Stimulated activated naive CD8-positive, alpha-beta T cell treated with anti-CD3 and anti-CD28 coated beads, Interleukin-15, amount 100 ng/mL, for 72 hours (primary cell): ENCODE measurements around the gene CREBZF.

Source experiments
- ATAC-seq: fragments of 150-1000 bp; cut with Tn5 transposase; 2 replicates; pipeline ENCODE4 v1.10.0; 2021; ENCODE audit warnings: mild to moderate bottlenecking, moderate library complexity
- DNase-seq, 2 donors: peaks; one replicate each; pipeline ENCODE4 v3.0.0; 2021 to 2022
- H3K27ac Mint-ChIP-seq, 2 donors: one replicate each; pipeline ENCODE4 v1.8.0; 2022; ENCODE audit warnings: mild to moderate bottlenecking in 2 of 2, mixed read lengths in 2 of 2, moderate library complexity in 2 of 2
- H3K27me3 Mint-ChIP-seq: one replicate; pipeline ENCODE4 v1.8.0; 2022; ENCODE audit warnings: mixed read lengths
- H3K4me1 Mint-ChIP-seq: one replicate; pipeline ENCODE4 v1.8.0; 2022; ENCODE audit warnings: mild to moderate bottlenecking, mixed read lengths
- H3K4me3 Mint-ChIP-seq, 2 donors: one replicate each; pipeline ENCODE4 v1.8.0; 2022; ENCODE audit warnings: mild to moderate bottlenecking in 2 of 2, mixed read lengths in 2 of 2, moderate library complexity in 1 of 2
- H3K9me3 Mint-ChIP-seq, 2 donors: one replicate each; pipeline ENCODE4 v1.8.0; 2022; ENCODE audit warnings: mixed read lengths in 2 of 2

The CREBZF gene, protein sequence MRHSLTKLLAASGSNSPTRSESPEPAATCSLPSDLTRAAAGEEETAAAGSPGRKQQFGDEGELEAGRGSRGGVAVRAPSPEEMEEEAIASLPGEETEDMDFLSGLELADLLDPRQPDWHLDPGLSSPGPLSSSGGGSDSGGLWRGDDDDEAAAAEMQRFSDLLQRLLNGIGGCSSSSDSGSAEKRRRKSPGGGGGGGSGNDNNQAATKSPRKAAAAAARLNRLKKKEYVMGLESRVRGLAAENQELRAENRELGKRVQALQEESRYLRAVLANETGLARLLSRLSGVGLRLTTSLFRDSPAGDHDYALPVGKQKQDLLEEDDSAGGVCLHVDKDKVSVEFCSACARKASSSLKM

DNA sequence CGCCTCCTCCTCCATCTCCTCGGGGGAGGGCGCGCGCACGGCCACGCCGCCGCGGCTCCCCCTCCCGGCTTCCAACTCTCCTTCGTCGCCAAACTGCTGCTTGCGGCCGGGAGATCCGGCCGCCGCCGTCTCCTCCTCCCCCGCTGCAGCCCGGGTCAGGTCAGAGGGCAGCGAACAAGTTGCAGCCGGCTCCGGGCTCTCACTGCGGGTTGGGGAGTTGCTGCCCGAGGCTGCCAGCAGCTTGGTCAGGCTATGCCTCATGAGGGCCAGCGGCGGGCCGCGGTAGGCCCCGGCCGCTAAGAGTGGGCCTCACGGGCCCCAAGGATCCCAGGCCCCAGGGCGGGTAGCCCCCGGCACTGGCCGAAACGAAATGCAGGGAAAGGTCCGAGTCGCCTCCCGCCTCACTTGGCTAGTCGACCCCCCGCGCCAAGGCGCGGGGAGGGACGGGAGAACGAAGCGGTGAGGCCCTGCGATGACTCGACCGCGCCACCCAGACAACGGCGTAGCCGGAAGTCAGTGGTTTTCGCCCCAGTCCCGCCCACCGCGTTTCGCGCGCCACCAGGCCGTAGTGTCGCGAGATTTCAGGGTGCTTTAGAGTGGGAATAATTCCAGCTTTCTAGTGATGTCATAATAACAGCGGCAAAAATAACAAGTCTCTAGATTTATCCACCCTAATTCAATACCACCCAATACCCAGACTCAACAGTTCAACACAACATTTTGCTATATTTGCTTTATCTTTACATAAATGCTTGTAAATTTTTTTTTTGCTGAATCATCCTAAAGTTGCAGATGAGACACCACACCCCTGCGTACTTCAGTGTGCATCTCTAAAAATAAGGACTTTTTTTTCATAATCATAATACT lies at the start of gene CREBZF:
Gene CREBZF (minus strand): TSS at position 515 of the 867 bp plus-strand sequence. CDS start 254 bp downstream, at position 261.
- peak within 1 kb of the TSS; percentile 95 to 97 for H3K27ac Mint-ChIP-seq
- peaks cover 28% of the 10 kb centered on the region for H3K4me1 Mint-ChIP-seq
- H3K27me3 Mint-ChIP-seq: no peaks in the 10 kb centered on the region
- H3K9me3 Mint-ChIP-seq: no peaks in the 10 kb centered on the region
- peak; percentile 93 to 97 for DNase-seq
- peak within 1 kb of the TSS; percentile 94 for H3K4me3 Mint-ChIP-seq
- peak; percentile 88 for ATAC-seq

DNA sequence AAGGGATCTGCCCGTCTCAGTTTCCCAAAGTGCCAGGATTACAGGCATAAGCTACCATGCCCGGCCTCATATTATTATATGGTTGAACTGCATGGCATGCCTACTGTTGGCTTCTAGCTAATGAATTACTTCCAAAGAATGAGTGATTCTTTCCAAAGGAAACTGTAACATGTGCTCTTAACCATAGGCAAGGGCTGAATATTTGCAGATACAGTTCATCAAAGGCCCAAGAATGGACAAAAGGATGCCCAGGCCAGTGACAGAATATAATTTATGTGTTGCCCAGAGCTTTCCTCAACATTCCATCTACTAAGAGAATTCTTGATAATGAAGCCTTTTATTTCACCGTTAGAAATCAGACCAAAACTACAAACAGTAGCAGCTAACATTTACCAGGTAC lies 48.0 kb upstream of the CREBZF start:
- ATAC-seq (no peak), DNase-seq (no peak)
- no peak overlapping the region for H3K4me3 Mint-ChIP-seq
- H3K4me1 Mint-ChIP-seq: peaks cover 8% of the 10 kb centered on the region
- no peaks in the 10 kb centered on the region for H3K9me3 Mint-ChIP-seq
- H3K27ac Mint-ChIP-seq: no peak overlapping the region
- no peaks in the 10 kb centered on the region for H3K27me3 Mint-ChIP-seq

DNA sequence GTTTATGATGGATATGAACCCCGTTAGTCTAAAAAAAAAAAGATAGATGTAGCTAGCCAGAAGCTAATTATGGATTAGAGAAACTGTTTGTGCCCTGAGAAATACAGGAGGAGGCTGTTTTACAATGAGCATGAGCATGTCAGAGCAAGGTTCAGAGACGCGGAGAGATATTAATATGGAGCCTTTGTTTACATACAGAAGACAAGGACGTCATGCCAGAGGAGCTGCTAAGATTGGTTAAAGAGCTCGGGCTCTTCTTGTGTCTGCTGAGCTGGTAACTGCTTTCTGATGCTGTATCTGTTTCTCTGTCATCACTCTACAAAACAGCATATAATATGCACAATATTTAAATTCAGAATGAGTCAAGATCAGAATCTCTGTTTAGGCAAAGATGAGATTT lies 46.0 kb upstream of the CREBZF start:
- H3K27me3 Mint-ChIP-seq: no peaks in the 10 kb centered on the region
- DNase-seq: no peak
- no peaks in the 10 kb centered on the region for H3K4me1 Mint-ChIP-seq
- no peak overlapping the region for H3K4me3 Mint-ChIP-seq
- H3K9me3 Mint-ChIP-seq: no peaks in the 10 kb centered on the region
- H3K27ac Mint-ChIP-seq: no peak overlapping the region
- ATAC-seq: no peak

DNA sequence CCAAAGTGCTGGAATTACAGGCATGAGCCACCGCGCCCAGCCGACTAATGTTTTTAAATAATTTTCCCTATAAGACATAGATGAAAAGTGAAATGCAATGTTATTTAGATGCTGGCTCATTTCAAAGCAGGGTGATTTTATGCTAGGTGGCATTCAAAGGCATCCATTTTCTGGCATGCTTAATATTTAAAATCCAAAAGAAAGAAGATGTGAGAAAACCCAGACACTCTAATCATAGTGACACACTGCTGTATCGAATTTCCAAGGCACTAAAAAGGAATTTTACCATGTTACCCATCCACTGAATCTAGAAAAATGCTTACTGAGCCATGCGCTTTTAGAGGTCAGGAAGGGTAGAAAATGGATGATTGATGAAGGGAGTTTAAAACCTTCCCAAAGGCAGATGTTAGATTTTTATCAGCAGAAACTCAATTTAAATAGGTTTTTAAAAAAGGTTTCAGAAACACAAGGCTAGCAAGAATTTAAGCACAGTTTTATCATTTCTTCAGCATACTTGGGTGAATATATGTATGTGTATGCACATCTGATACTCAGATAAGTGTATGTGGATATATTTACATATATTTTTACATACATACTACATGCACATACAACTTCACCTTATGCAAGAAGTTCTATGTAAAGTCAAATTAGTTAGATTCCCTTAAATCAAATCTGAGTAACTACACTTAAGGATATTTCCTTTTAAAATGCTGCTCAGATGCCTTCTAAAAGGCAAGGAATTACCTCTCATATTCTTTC lies 45.2 kb upstream of the CREBZF start:
- Mint-ChIP-seq H3K27ac (no peak overlapping the region), H3K4me1 (no peaks in the 10 kb centered on the region), H3K4me3 (no peak overlapping the region), H3K9me3 (no peaks in the 10 kb centered on the region), H3K27me3 (no peaks in the 10 kb centered on the region)
- no peak for ATAC-seq
- DNase-seq: no peak

DNA sequence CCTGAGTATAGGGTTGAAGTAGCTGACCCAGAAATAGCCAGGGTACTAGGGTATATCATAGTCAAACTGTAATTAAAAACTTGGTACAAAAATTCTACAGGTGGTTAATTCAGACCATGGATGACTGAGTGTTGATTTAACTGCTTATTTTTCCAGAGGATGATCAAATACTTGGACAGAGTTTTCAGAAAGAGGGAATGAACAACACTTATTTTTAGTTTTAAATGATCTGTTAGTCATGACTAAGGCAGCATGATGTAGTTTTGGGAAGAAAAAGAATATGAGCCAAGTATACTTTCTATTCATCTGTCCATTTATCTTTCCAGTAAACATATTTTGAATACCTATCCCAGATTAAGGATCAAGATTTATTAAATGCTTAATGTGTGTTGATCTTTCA lies 40.9 kb upstream of the CREBZF start:
- no peaks in the 10 kb centered on the region for H3K9me3 Mint-ChIP-seq
- ATAC-seq (no peak), DNase-seq (no peak)
- H3K27me3 Mint-ChIP-seq: no peaks in the 10 kb centered on the region
- no peak overlapping the region for H3K4me3 Mint-ChIP-seq
- H3K27ac Mint-ChIP-seq: no peak overlapping the region
- H3K4me1 Mint-ChIP-seq: peaks cover 1% of the 10 kb centered on the region

DNA sequence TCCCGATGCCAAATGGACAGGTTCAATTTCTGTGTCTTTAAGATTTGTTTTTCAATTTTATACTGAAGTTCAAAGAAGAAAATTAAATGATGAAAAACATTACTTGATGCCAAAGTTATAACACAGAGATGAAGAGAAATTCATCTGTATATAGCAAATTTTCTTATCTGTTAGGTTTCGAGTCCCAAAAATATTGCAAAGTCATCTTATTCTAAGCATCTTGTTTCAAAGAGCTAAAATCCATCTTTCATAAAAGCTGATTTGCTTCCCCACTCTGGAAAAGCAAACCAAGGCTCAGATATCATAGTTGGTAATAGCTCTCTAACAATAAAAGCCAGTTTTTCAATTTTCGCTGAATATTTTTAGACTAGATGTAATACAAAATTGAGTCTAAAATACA lies 40.0 kb upstream of the CREBZF start:
- Mint-ChIP-seq H3K27me3 (no peaks in the 10 kb centered on the region), H3K27ac (no peak overlapping the region), H3K4me3 (no peak overlapping the region), H3K9me3 (no peaks in the 10 kb centered on the region), H3K4me1 (peaks cover 9% of the 10 kb centered on the region)
- DNase-seq (no peak), ATAC-seq (no peak)

DNA sequence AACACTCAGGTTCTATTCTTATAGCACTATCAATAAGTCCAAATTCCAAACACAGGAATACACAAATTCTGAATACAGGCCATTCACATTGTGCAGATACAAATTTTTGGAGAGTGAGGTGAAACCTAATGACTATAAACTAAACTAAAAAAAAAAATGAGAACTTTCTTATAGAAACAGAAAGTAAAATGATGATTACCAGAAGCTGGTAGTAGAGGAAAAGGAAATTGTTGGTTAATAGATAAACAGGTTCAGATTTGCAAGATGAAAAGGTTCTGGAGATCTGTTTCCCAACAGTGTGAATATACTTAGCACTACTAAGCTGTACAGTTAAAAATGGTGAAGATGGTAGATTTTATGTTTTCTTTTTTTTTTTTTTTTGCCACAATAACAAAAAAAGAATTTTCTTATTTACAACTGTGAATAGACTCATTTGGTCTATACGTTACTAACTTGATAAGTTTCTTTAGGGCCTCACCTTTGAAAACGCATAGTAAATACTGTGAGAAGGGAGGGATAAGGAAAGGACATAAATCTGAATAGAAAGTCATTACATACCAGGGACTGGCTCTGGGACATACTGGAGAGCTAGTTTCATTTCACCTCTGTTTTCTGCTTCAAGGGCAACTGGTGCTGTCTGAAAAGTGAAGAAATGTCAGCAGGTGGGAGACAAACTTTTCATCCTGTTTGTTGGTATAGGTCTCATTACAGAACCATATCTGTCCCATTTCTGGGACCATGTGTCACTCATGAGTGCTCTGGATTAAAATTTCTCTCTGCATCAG lies 35.2 kb upstream of the CREBZF start:
- Mint-ChIP-seq H3K4me1 (peaks cover 31% of the 10 kb centered on the region), H3K4me3 (peak overlapping the region; percentile 59 to 69), H3K9me3 (no peaks in the 10 kb centered on the region), H3K27me3 (no peaks in the 10 kb centered on the region), H3K27ac (peak overlapping the region; percentile 86)
- no peak for DNase-seq
- ATAC-seq: peak; percentile 75

DNA sequence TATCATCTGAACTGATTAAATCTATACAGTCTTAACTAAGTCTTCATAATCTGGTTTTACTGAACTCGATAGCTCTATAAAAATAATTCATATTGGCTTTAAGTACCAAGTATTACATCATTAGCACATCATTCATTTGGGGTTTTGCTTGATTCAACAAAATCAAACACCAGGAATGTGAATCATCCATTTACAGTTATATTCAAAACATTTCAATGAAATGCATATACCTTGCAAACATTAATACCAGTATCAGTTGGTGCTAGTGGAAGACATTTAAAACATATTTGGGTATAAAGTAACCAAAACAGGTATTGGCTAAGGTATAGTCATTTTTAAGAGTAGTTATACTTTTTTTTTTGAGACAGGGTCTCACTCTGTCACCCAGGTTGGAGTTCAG lies 33.3 kb upstream of the CREBZF start:
- ATAC-seq (peak; percentile 26), DNase-seq (no peak)
- Mint-ChIP-seq H3K4me3 (no peak overlapping the region), H3K4me1 (peaks cover 31% of the 10 kb centered on the region), H3K27me3 (no peaks in the 10 kb centered on the region), H3K9me3 (no peaks in the 10 kb centered on the region), H3K27ac (peak overlapping the region in 1 of 2 donors; percentile 47)

DNA sequence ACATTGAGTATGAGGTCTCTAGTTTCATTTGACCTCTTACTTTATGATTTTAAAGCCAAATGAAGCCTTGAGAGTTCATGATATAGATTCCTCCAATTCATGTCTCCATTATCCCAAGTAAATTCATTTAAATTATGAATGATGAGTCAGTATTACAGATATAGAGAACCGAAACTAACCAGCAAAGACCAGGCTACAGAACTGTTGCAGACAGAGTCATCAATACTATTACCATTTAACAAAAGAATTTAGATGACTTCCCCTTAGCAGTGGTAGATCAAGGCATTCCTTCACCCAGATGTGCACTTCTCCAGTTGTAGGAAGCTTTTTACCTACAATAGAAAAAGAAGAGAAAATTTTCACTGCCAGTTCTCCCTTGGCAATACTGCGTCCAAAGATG lies 32.8 kb upstream of the CREBZF start:
- H3K27me3 Mint-ChIP-seq: no peaks in the 10 kb centered on the region
- DNase-seq (no peak), ATAC-seq (peak; percentile 63)
- peak overlapping the region in 1 of 2 donors; percentile 47 for H3K27ac Mint-ChIP-seq
- H3K4me3 Mint-ChIP-seq: no peak overlapping the region
- peaks cover 31% of the 10 kb centered on the region for H3K4me1 Mint-ChIP-seq
- no peaks in the 10 kb centered on the region for H3K9me3 Mint-ChIP-seq

DNA sequence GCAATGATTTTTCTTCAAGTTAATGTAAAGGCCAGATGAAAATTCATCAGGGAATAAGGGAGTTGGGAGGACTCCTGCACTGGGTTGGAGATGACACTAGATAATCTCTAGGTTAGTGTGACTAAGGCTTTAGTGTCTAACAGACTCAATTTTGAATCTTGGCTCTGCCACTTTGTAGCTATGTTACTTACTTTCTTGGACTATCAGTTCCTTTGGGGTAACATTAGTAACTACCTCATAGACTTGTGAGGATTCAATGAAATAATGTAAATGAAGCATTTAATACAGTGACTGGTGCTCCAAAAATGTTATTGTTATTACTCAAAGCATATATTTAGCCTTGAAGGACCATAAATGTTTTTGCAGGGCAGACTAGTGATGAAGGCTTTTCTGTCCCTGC lies 30.6 kb upstream of the CREBZF start:
- ATAC-seq (no peak), DNase-seq (no peak)
- H3K27ac Mint-ChIP-seq: no peak overlapping the region
- no peaks in the 10 kb centered on the region for H3K27me3 Mint-ChIP-seq
- H3K9me3 Mint-ChIP-seq: no peaks in the 10 kb centered on the region
- no peak overlapping the region for H3K4me3 Mint-ChIP-seq
- H3K4me1 Mint-ChIP-seq: peaks cover 28% of the 10 kb centered on the region

DNA sequence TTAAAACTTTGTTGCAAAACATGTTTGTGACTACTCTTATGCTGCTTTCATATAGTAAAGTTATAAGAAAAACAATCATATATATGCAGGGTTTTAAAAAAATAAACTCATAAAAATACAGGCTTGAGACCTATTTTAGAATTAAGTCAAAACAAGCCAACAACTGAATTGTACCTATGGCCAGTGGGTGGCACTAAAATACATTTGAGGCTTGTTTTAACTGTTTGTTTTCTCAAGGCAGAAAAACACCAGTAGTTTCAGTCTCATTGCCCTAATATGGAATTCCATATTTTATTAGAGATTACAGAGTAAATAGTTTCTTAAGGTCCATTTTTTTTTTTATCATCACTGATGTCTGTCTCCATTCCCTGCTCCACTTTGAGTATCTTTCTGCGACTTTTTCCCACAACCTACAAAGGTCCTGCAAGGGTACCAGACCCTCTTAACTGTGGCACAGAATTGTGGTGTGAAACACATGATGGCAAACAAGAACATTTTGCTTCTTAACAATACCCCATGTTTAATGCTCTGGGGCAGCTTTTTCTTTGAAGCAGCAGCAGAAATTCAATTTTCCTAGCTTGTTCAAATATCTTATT lies 29.6 kb upstream of the CREBZF start:
- no peaks in the 10 kb centered on the region for H3K9me3 Mint-ChIP-seq
- H3K27me3 Mint-ChIP-seq: no peaks in the 10 kb centered on the region
- no peak overlapping the region for H3K27ac Mint-ChIP-seq
- ATAC-seq: no peak
- H3K4me1 Mint-ChIP-seq: peaks cover 17% of the 10 kb centered on the region
- no peak for DNase-seq
- no peak overlapping the region for H3K4me3 Mint-ChIP-seq

DNA sequence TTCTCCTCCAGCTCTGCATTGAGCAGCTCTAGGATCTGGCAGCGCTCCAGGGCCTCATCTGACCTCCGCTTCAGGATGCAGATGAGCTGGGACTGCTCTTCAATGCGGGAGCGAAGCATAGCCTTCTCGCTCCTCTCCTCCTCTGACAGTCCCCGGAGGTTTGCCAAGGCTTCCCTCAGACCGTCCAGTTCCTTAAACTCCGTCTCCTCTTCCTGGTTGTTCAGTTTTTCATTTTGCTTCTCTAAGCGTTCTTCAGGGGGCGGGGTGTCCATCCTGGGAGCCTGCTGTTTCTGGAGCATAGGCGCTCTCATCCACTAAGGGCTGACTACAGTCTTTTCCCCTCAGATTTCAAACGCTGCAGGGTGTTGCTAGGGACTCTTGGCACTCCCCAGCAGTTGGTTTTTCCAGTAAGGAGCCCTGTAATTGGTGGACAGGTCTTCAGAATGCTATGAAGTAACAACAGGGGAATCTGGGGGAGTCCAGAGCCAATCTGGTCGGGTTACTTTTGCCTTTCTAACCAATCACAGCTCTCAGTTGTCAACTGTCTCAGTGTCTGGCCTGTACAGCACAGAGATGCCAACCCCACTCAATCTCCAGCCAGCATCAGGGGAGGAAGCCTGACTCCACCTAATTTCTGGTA lies 21.0 kb upstream of the CREBZF start, which contains the start of gene CCDC89:
Gene CCDC89 (minus strand): TSS at position 376 of the 640 bp plus-strand sequence. CDS start 65 bp downstream, at position 311.
- no peaks in the 10 kb centered on the region for H3K9me3 Mint-ChIP-seq
- no peak for ATAC-seq
- no peak within 1 kb of the TSS for H3K27ac Mint-ChIP-seq
- no peak for DNase-seq
- H3K4me3 Mint-ChIP-seq: no peak within 1 kb of the TSS
- peaks cover 24% of the 10 kb centered on the region for H3K4me1 Mint-ChIP-seq
- H3K27me3 Mint-ChIP-seq: peaks cover 2% of the 10 kb centered on the region

DNA sequence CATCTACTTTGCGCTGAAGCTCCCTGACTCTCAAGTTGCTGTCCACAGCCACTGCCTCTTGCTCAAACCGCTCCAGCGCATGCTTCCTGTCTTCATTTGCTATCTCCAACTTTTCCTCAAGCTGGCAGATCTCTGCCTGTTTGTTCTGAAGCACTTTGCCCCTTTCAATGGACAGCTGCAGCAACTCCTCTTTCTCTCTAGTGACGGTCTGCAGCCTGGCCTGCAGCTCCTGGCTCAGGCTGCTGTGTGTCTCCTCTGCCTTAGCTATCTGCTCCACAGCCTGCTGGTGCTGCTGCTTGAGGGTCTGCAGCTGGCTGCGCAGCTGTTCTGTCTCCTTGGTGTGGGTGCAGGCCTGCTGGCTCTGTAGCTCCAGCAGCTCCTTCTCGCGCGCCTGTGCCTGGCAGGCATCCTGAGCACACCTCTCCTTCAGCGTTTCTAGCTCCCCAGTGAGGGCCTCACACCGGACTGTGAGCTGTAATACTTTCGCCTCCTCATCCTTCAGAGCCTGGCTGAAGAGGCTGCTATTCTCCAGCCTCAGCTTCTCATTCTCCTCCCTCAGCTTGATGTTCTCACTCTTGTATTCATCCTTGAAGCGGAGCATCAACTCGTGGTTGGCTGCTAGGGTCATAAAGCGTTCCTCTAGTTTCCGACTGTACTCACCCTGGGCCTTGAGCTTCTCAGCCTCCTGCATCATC lies 20.3 kb upstream of the CREBZF start:
- Mint-ChIP-seq H3K27me3 (peaks cover 9% of the 10 kb centered on the region), H3K9me3 (no peaks in the 10 kb centered on the region), H3K27ac (no peak overlapping the region), H3K4me1 (peaks cover 24% of the 10 kb centered on the region), H3K4me3 (no peak overlapping the region)
- ATAC-seq: no peak
- no peak for DNase-seq
